ENCODE results near the gene MED13. TPM values are rescaled to one million over a fixed set of nuclear protein-coding genes. Genes with fewer than 3 reads are reported as not detected.

Gene MED13
- total RNA-seq, 4 donors from 2014 or later, result 24.3 to 69.0 (median 51.0) TPM

DNA sequence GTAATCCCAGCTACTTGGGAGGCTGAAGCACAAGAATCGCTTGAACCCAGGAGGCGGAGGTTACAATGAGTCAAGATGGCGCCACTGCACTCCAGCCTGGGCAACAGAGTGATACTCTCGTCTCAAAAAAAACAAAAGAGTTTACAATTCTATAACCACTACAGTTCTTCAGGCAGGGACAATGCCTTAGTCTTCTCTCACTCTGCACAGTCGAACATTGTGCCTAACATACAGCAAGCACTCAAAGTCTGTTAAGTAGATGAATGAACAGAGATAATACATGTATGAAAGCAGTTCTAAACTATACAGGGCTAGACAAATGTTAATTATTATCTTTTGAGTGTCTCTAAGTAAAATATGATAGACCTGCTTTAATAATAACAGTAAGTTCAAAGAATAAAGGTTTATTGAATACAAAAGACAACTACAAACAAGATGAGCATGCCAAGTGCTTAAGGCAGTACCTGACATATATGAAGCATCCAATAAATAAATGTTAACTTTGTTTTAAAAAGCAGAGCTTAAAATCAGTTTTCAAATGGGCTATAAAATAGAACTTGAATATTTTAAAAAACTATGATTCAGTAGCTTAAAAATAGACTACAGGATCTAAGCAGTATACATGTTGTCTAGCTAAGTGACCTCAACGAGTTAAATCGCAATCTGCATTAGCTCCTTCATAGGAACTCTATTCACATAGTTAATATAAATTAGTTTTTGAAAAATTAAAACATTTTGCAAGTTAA lies 156.6 kb downstream of the MED13 start:
- no peak overlapping the region for H3K4me3 ChIP-seq
- 94 to 97% methylated on average over 7 of the region's 7 CpGs for WGBS, 2 donors

DNA sequence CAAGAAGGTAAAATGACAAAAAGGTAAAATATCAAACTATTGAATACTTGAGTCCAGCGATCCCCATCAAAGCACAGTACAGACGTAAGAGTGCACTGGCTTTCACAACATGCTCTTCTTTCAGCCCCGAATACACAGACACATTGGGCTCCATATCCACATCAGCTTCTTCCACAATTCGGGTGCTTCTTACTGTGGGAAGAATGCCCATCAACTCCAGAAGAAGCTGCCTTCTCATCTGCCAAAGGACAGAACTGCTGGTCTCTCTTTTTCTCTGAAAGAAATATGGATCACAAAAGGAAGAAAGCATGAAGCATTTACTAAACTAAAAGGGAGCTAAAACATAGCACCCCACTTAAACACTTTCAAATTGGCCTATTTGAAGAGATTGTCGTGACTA lies 157.7 kb downstream of the MED13 start:
- WGBS, 2 donors, result 88 to 93% methylated on average over 5 of the region's 5 CpGs

More for the DNA sequence above, 156.6 kb downstream of the MED13 start:
- H3K4me1 ChIP-seq, result no peaks in the 10 kb centered on the region
- H3K9me3 ChIP-seq, result no peaks in the 10 kb centered on the region
- no peak overlapping the region for H3K27ac ChIP-seq
- TF ChIP-seq, protein P1, sequence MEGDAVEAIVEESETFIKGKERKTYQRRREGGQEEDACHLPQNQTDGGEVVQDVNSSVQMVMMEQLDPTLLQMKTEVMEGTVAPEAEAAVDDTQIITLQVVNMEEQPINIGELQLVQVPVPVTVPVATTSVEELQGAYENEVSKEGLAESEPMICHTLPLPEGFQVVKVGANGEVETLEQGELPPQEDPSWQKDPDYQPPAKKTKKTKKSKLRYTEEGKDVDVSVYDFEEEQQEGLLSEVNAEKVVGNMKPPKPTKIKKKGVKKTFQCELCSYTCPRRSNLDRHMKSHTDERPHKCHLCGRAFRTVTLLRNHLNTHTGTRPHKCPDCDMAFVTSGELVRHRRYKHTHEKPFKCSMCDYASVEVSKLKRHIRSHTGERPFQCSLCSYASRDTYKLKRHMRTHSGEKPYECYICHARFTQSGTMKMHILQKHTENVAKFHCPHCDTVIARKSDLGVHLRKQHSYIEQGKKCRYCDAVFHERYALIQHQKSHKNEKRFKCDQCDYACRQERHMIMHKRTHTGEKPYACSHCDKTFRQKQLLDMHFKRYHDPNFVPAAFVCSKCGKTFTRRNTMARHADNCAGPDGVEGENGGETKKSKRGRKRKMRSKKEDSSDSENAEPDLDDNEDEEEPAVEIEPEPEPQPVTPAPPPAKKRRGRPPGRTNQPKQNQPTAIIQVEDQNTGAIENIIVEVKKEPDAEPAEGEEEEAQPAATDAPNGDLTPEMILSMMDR (IDR thresholded peaks at IDR 0.05), result no peak
- TF ChIP-seq POLR2A (IDR thresholded peaks at IDR 0.05), result no peak
- H3K36me3 ChIP-seq, result peaks cover 0 to 98% (median 3%) of the 10 kb centered on the region in 3 donors
- DNase-seq, result no peak
- intact Hi-C loops (cut with DNase I), result no loop called here
- H3K27me3 ChIP-seq, result no peaks in the 10 kb centered on the region

DNA sequence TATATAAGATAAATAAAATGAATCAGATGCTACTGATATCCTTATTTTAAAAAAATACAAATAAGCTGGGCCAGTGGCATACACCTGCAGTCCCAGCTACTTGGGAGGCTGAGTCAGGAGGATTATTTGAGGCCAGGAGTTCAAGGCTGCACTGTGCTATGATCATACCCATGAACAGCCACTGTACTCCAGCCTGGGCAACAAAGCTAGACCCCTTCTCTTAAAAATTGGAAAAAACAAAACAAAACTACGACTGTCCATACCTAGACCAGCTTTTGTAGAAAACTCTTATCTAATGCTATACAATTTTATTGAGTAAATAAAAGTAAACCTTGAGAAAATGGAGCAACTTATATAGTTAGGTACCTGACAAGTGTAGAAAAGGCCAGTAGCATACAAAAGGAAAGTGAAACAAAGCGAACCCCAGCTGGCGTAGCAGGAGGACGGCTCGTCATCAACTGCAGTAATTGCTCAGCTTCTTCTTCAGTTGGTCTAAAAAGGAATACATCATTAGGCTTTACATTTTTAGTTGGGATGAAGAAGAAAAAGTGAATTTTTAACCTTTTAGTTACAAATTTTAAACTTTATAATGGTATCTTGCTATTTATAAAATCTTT lies 160.9 kb downstream of the MED13 start:
- H3K4me3 ChIP-seq, result no peak overlapping the region
- intact Hi-C loops (cut with DNase I), result no loop called here
- no peaks in the 10 kb centered on the region for H3K27me3 ChIP-seq
- peaks cover 0 to 94% (median 3%) of the 10 kb centered on the region in 3 donors for H3K36me3 ChIP-seq
- no peaks in the 10 kb centered on the region for H3K9me3 ChIP-seq
- DNase-seq, result no peak
- H3K4me1 ChIP-seq, result no peaks in the 10 kb centered on the region
- H3K27ac ChIP-seq, result no peak overlapping the region
- TF ChIP-seq, protein P1 (IDR thresholded peaks at IDR 0.05), result no peak
- no peak for TF ChIP-seq POLR2A (IDR thresholded peaks at IDR 0.05)
- 88 to 91% methylated on average over 5 of the region's 5 CpGs for whole genome bisulfite sequencing, 2 donors

More for the DNA sequence above, 157.7 kb downstream of the MED13 start:
- no peaks in the 10 kb centered on the region for H3K27me3 ChIP-seq
- DNase-seq, result no peak
- TF ChIP-seq, protein P1 (IDR thresholded peaks at IDR 0.05), result no peak
- H3K36me3 ChIP-seq, result peaks cover 0 to 95% (median 3%) of the 10 kb centered on the region in 3 donors
- intact Hi-C loops (cut with DNase I), result no loop called here
- H3K4me1 ChIP-seq, result no peaks in the 10 kb centered on the region
- no peak overlapping the region for H3K27ac ChIP-seq
- no peak overlapping the region for H3K4me3 ChIP-seq
- H3K9me3 ChIP-seq, result no peaks in the 10 kb centered on the region

DNA sequence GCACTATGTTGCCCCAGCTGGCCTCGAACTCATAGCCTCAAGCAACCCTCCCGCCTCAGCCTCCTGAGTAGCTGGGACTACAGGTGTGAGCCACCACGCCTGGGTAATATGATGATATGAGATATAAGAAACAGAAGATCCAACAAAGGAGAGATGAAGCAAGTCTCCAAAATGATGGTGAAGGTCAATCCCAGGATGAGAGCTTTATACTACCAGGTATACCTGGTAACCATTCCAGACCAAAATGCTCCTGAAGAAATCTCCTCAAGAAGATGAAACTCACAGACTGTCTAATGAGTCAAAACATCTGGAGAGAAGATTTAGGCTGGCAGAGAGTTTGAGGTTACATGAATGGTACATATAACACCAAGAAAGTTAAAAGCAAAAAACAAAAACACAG lies 161.8 kb downstream of the MED13 start:
- intact Hi-C loops (cut with DNase I), result no loop called here
- H3K27me3 ChIP-seq, result no peaks in the 10 kb centered on the region
- peaks cover 3 to 95% (median 7%) of the 10 kb centered on the region in 3 donors for H3K36me3 ChIP-seq
- no peaks in the 10 kb centered on the region for H3K4me1 ChIP-seq
- TF ChIP-seq, protein P1 (IDR thresholded peaks at IDR 0.05), result no peak
- TF ChIP-seq POLR2A (IDR thresholded peaks at IDR 0.05), result no peak
- H3K27ac ChIP-seq, result no peak overlapping the region
- no peak overlapping the region for H3K4me3 ChIP-seq
- WGBS, 2 donors, result 96% methylated on average over 3 of the region's 3 CpGs
- no peaks in the 10 kb centered on the region for H3K9me3 ChIP-seq
- DNase-seq, result no peak

DNA sequence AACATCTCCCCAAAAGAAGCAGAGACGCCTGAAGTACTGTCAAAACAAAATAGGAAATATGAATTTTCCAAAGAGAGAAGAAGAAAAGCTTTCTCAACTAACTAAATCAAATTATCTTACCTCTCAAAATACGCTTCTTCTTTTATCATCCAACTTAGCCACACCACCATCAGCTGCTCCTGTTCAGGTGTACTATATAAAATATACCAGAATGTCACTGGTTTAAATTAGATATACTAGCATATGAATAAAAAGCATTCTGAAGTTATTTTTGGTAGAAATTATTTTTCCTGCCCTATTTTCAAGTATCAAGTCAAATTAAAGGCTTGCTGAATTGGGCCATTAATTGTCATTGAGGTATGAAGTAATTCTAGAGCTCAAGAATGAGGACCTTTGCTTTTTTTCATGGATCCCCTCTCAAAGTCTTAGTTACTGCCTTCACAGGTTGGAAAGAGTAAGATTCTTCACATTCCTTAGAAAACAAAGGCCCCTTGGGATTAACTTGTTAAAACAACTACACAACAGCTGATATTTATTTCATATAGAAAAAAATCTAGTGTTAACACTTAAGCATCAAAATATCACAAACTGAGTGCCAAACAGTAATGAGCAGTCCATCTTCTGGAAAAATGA lies 167.4 kb downstream of the MED13 start:
- DNase-seq, result no peak
- 83 to 93% methylated on average over 2 of the region's 2 CpGs for WGBS, 2 donors
- no peak overlapping the region for H3K27ac ChIP-seq
- H3K36me3 ChIP-seq, result peaks cover 0 to 98% (median 7%) of the 10 kb centered on the region in 3 donors
- H3K27me3 ChIP-seq, result no peaks in the 10 kb centered on the region
- intact Hi-C loops (cut with DNase I), result no loop called here
- TF ChIP-seq, protein P1 (IDR thresholded peaks at IDR 0.05), result no peak
- no peak for TF ChIP-seq POLR2A (IDR thresholded peaks at IDR 0.05)
- no peak overlapping the region for H3K4me3 ChIP-seq
- no peaks in the 10 kb centered on the region for H3K9me3 ChIP-seq
- H3K4me1 ChIP-seq, result no peaks in the 10 kb centered on the region

Measured in esophagus squamous epithelium (tissue), 5 donors.